Thoracic aorta (tissue), 2 donors: ENCODE measurements around the gene RGS7. TPM values are rescaled to one million over a fixed set of nuclear protein-coding genes. Genes with fewer than 3 reads are reported as not detected.

ENCODE experiments used
- ATAC-seq: fragments of 150-250 bp; one replicate; pipeline ENCODE4 v1.8.0; 2017; ENCODE audit warnings: low read depth; ENCODE audit not compliant: insufficient number of reproducible peaks, low FRiP score
- DNase-seq: peaks from one replicate; pipeline ENCODE4 v3.0.0-alpha.2; 2020; ENCODE audit warnings: low spot score
- H3K27ac ChIP-seq, 2 donors: fragments of 200-600 bp; sonication (generic); 1 replicate in 1 of 2; 2 replicates in 1 of 2; pipeline ENCODE4 v1.5.1; 2016; ENCODE audit warnings: mild to moderate bottlenecking in 2 of 2, moderate library complexity in 2 of 2
- H3K27me3 ChIP-seq: fragments of 200-600 bp; sonication (generic); replicated peaks from 2 replicates; pipeline ENCODE4 v1.6.0; 2016; ENCODE audit warnings: mild to moderate bottlenecking; ENCODE audit not compliant: insufficient read depth
- H3K36me3 ChIP-seq: fragments of 200-600 bp; sonication (generic); one replicate; pipeline ENCODE4 v1.5.1; 2016
- H3K4me1 ChIP-seq, 2 donors: fragments of 200-600 bp; sonication (generic); 1 replicate in 1 of 2; 2 replicates in 1 of 2; pipeline versions ENCODE4 v1.5.1 to v1.6.0; 2016; ENCODE audit warnings: low read depth in 2 of 2, mild to moderate bottlenecking in 1 of 2; ENCODE audit not compliant: control insufficient read depth in 1 of 2
- H3K4me3 ChIP-seq: fragments of 200-600 bp; sonication (generic); 2 replicates; pipeline ENCODE4 v1.5.1; 2016; ENCODE audit warnings: mild to moderate bottlenecking
- H3K9me3 ChIP-seq: fragments of 200-600 bp; sonication (generic); 2 replicates; pipeline ENCODE4 v1.5.1; 2016
- total RNA-seq, 2 donors: library from RNA; depleted of rRNA; stranded (reverse); fragments of >200 nt; gene quantifications; one replicate each; pipeline versions ENCODE4 v1.1.0 to v1.2.3, GENCODE V29; 2016
- TF ChIP-seq, protein P1 (sequence below): fragments of 200-600 bp; sonication (generic); IDR thresholded peaks from one replicate; pipeline ENCODE4 v1.5.1; 2019; ENCODE audit warnings: antibody characterized with exemption

Gene RGS7
- total RNA-seq, 2 donors from 2014 or later = not detected

DNA sequence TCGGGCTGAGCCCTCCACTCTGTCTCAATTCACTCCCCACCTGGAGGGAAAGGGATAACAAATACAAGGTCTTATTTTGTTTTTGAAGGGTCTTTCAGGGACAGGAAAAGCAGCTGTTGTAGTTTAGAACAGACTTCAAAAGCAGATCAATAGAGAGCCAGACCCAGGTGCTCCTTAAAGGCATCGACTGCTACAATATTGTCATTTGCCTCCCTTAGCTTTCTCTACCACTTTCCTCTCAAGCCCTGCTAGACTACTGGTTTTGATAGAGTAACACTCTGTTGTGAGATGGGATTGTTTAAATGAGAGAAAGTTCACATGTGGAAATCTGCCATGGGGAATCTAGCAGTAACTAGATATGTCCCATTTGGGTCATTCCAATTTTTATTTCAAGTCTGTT is 24.0 kb downstream of the RGS7 start:
- DNase-seq (no peak), ATAC-seq (no peak)
- Histone ChIP-seq H3K4me1 (no peaks in the 10 kb centered on the region), H3K4me3 (no peak overlapping the region), H3K27me3 (no peaks in the 10 kb centered on the region), H3K36me3 (no peaks in the 10 kb centered on the region), H3K9me3 (no peaks in the 10 kb centered on the region), H3K27ac (no peak overlapping the region)
- TF ChIP-seq, protein P1, sequence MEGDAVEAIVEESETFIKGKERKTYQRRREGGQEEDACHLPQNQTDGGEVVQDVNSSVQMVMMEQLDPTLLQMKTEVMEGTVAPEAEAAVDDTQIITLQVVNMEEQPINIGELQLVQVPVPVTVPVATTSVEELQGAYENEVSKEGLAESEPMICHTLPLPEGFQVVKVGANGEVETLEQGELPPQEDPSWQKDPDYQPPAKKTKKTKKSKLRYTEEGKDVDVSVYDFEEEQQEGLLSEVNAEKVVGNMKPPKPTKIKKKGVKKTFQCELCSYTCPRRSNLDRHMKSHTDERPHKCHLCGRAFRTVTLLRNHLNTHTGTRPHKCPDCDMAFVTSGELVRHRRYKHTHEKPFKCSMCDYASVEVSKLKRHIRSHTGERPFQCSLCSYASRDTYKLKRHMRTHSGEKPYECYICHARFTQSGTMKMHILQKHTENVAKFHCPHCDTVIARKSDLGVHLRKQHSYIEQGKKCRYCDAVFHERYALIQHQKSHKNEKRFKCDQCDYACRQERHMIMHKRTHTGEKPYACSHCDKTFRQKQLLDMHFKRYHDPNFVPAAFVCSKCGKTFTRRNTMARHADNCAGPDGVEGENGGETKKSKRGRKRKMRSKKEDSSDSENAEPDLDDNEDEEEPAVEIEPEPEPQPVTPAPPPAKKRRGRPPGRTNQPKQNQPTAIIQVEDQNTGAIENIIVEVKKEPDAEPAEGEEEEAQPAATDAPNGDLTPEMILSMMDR = no peak

DNA sequence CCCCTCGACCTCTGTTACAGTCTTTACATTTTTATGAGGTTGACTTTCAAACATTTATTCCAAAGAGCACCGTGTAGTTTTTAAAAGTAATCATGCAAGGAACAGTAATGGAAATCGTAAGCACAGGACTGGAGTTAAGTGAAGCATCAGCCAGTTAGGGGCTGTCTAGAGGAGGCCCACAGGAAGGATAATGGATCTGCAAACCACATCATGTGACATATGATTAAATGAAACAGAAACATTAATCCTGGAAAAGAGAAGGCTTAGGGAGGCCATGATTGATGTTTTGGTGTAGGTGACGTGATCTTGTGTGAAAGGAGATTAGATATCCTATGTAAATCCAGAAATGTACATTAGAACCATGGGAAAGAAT is 25.0 kb downstream of the RGS7 start:
- H3K9me3 ChIP-seq = no peaks in the 10 kb centered on the region
- H3K4me1 ChIP-seq = no peaks in the 10 kb centered on the region
- H3K4me3 ChIP-seq = no peak overlapping the region
- no peaks in the 10 kb centered on the region for H3K36me3 ChIP-seq
- H3K27ac ChIP-seq = no peak overlapping the region
- TF ChIP-seq, protein P1 = no peak
- ATAC-seq (no peak), DNase-seq (no peak)
- no peaks in the 10 kb centered on the region for H3K27me3 ChIP-seq

DNA sequence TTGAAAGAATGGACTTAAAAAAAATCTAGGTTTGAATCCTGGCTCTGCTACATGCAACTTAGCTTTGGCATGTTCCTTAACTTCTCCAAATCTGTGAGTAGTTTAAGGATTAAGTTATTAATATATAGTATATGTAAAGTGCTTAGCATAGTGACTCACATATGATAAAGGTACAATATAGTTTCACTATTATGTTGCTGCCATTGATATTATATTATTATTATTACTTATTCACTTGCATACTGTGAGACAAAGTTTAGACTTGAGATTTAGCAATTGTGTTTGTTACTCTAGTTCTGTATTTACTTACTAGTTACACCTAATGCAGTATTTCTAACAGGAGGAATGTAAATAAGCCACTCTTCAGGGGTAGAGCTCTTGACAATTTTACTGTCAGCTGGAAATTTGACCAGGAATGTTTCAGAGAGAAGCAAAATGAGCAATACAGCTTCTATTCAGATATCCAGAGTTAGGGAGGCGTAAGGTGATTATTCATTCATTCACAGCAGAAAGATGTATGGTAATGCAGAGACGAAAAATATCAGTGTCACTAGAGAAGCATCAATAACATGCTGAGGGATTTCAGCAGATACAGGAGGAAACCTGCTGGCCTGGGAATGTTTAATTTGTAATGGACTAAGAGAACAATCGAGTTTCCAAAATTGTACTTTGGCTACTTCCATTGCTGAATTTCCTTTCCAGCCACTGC is 25.5 kb downstream of the RGS7 start:
- Histone ChIP-seq H3K9me3 (no peaks in the 10 kb centered on the region), H3K27me3 (no peaks in the 10 kb centered on the region), H3K27ac (no peak overlapping the region), H3K4me1 (no peaks in the 10 kb centered on the region), H3K36me3 (no peaks in the 10 kb centered on the region), H3K4me3 (no peak overlapping the region)
- TF ChIP-seq, protein P1 = no peak
- no peak for DNase-seq
- ATAC-seq = no peak

DNA sequence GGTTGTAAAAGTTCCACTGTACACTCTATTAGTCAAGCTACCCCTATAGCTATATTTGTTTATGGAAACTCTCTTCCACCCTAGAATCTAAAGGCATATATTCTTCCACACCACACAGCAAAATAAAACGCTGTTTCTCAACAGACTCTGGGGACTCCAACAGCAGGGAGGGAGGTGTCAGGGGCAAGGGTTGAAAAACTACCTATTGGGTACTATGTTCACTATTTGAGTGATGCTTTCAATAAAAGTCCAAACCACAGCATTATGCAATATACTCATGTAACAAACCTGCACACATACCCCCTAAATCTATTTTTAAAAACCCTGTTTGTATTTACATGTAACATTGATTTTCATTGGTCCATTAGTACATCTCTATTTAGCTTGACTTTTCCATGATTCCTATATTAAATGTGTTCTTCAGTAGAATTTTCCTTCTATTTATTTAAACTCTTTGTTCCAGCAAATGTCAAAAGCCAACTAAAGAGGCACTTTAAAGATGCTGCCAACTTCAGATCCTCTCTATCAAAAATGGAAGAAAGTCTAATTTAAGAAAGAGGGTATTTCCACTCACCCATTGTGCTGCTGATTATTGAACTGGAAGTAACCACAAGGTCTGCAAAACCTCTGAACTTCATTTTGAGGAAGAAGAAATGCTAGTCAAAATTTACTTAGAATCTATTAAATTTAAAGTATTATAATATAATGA is 26.2 kb downstream of the RGS7 start:
- DNase-seq = no peak
- Histone ChIP-seq H3K9me3 (no peaks in the 10 kb centered on the region), H3K4me3 (no peak overlapping the region), H3K27ac (no peak overlapping the region), H3K36me3 (no peaks in the 10 kb centered on the region), H3K27me3 (no peaks in the 10 kb centered on the region), H3K4me1 (no peaks in the 10 kb centered on the region)
- no peak for ATAC-seq
- TF ChIP-seq, protein P1 = no peak

DNA sequence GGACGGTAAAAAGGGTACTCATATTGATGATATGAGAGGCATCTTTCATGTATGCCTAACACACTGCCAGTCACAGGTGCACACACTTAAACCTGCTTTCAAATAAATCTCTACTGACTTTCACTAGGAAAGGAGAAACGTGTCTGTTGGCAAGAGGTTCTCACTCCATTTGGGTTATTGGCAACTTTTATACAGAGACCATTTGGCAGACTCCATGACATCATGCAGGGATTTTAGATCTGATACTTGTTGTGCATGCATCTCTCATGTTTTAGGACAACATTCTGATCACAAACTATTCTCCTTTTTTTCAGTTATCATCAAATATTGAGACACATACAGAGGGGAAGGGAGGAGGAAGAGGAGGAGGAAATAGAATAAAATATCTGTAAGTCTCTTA is 31.5 kb downstream of the RGS7 start:
- Histone ChIP-seq H3K9me3 (no peaks in the 10 kb centered on the region), H3K27ac (no peak overlapping the region), H3K4me3 (no peak overlapping the region), H3K27me3 (no peaks in the 10 kb centered on the region), H3K4me1 (no peaks in the 10 kb centered on the region), H3K36me3 (no peaks in the 10 kb centered on the region)
- DNase-seq (no peak), ATAC-seq (no peak)
- TF ChIP-seq, protein P1 = no peak
